Esophagus (tissue), 2 donors: ENCODE data around the gene PKD1. TPM values are rescaled to one million over a fixed set of nuclear protein-coding genes. Genes with fewer than 3 reads are reported as not detected.

Experiments used
- H3K27ac ChIP-seq, 2 donors: one replicate each; pipeline ENCODE4 v1.5.1; 2013; ENCODE audit warnings: low read depth in 2 of 2, mild to moderate bottlenecking in 2 of 2, inconsistent platforms in 1 of 2, low read length in 1 of 2, moderate library complexity in 1 of 2
- H3K27me3 ChIP-seq, 2 donors: one replicate each; pipeline ENCODE4 v1.6.1; 2013; ENCODE audit warnings: low read length in 2 of 2, control low read depth in 1 of 2, mild to moderate bottlenecking in 1 of 2; ENCODE audit not compliant: insufficient read depth in 2 of 2, control insufficient read depth in 1 of 2
- H3K36me3 ChIP-seq, 2 donors: one replicate each; pipeline ENCODE4 v1.6.1; 2013; ENCODE audit warnings: low read length in 1 of 2; ENCODE audit not compliant: control insufficient read depth in 2 of 2, insufficient read depth in 2 of 2
- H3K4me1 ChIP-seq, 2 donors: one replicate each; pipeline ENCODE4 v1.6.1; 2013; ENCODE audit warnings: low read length in 1 of 2; ENCODE audit not compliant: control insufficient read depth in 2 of 2, insufficient read depth in 2 of 2
- H3K4me3 ChIP-seq, 2 donors: one replicate each; pipeline ENCODE4 v1.5.1; 2013; ENCODE audit warnings: low read length in 2 of 2, mild to moderate bottlenecking in 2 of 2, low read depth in 1 of 2, moderate library complexity in 1 of 2
- H3K9me3 ChIP-seq, 2 donors: one replicate each; pipeline ENCODE4 v1.6.1; 2013; ENCODE audit warnings: mild to moderate bottlenecking in 2 of 2, low read depth in 1 of 2, low read length in 1 of 2, moderate library complexity in 1 of 2; ENCODE audit not compliant: control insufficient read depth in 2 of 2, insufficient read depth in 1 of 2
- WGBS, 2 donors: extraction: QIAGEN DNeasy Blood & Tissue Kit; methylation state at CpG; one replicate each; pipeline ENCODE4 v1.1.7; 2013; 5-methylcytosine and 5-hydroxymethylcytosine counted together
- polyA plus RNA-seq, 2 donors: library from polyadenylated mRNA; stranded (reverse); fragments of 200-250 nt; gene quantifications; one replicate each; pipeline ENCODE4 v1.2.3, GENCODE V29; 2013
- donor health status: healthy with polysubstance abuse.
- donor health status: Bipolar disorder and iron deficiency.

Gene PKD1
- polyA plus RNA-seq, 2 donors = 40.5 to 78.0 TPM

GRCh38 chr16:2061023-2061422 lies 74.7 kb downstream of the PKD1 start:
- Histone ChIP-seq H3K9me3 (no peaks in the 10 kb centered on the region), H3K27ac (no peak overlapping the region), H3K36me3 (peaks cover 17 to 65% of the 10 kb centered on the region in 2 donors), H3K4me3 (no peak overlapping the region), H3K4me1 (no peaks in the 10 kb centered on the region), H3K27me3 (no peaks in the 10 kb centered on the region)
- WGBS, 2 donors = 94 to 96% methylated on average over 17 to 18 of the region's 18 CpGs

DNA sequence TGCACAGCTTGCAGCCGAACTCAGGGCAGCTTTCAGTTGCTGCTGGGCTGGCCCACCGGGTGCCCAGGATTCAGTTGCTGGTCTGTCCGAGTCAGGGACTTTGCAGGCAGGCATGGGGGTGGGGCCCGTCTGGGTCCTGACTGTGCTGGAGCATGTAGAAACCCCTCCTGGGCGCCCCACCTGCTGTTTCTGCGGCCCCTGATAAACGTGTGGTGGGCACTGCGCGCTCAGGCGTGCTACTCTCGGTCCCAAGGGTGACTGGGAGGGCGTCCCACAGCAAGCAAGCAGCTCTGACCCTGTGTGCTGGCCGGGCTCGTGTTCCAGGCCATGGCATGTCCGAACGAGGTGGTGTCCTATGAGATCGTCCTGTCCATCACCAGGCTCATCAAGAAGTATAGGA lies 75.4 kb downstream of the PKD1 start:
- Histone ChIP-seq H3K27ac (no peak overlapping the region), H3K36me3 (peaks cover 17 to 61% of the 10 kb centered on the region in 2 donors), H3K27me3 (no peaks in the 10 kb centered on the region), H3K4me3 (no peak overlapping the region), H3K9me3 (no peaks in the 10 kb centered on the region), H3K4me1 (no peaks in the 10 kb centered on the region)
- 89 to 90% methylated on average over 16 to 17 of the region's 17 CpGs for WGBS, 2 donors

GRCh38 chr16:2058872-2059271 lies 76.8 kb downstream of the PKD1 start:
- 95% methylated on average over 10 of the region's 10 CpGs for WGBS, 2 donors
- no peaks in the 10 kb centered on the region for H3K9me3 ChIP-seq
- H3K4me3 ChIP-seq = no peak overlapping the region
- H3K36me3 ChIP-seq = peaks cover 14 to 53% of the 10 kb centered on the region in 2 donors
- H3K4me1 ChIP-seq = no peaks in the 10 kb centered on the region
- H3K27me3 ChIP-seq = no peaks in the 10 kb centered on the region
- no peak overlapping the region for H3K27ac ChIP-seq

DNA sequence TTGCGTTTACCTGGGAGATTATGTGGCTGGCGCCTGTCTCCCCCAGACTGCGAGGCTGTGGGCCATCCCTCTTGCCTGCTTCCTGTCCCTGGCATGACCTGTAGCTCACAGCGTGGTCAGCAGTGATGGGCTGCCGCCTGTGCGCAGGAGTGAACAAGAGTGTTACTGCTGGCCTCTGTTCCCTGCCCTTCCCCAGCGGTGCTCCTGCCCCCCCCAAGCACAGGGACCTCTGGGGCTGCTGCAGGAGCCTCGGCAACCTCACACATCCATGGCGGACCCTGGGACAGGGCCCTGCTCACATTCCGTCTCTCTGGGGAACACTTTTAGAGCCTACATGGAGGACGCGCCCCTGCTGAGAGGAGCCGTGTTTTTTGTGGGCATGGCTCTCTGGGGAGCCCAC lies 77.3 kb downstream of the PKD1 start:
- Histone ChIP-seq H3K36me3 (peaks cover 17 to 53% of the 10 kb centered on the region in 2 donors), H3K27me3 (no peaks in the 10 kb centered on the region), H3K9me3 (no peaks in the 10 kb centered on the region), H3K27ac (no peak overlapping the region), H3K4me1 (no peaks in the 10 kb centered on the region), H3K4me3 (no peak overlapping the region)
- 87 to 88% methylated on average over 13 of the region's 13 CpGs for WGBS, 2 donors

- no peaks in the 10 kb centered on the region for H3K27me3 ChIP-seq
- no peak overlapping the region for H3K27ac ChIP-seq
- H3K4me1 ChIP-seq = no peaks in the 10 kb centered on the region
- WGBS, 2 donors = 90 to 96% methylated on average over 9 to 10 of the region's 10 CpGs
- H3K36me3 ChIP-seq = peaks cover 12 to 53% of the 10 kb centered on the region in 2 donors
- H3K9me3 ChIP-seq = no peaks in the 10 kb centered on the region
- H3K4me3 ChIP-seq = no peak overlapping the region
Observed at GRCh38 chr16:2057438-2057837, 78.3 kb downstream of the PKD1 start.

DNA sequence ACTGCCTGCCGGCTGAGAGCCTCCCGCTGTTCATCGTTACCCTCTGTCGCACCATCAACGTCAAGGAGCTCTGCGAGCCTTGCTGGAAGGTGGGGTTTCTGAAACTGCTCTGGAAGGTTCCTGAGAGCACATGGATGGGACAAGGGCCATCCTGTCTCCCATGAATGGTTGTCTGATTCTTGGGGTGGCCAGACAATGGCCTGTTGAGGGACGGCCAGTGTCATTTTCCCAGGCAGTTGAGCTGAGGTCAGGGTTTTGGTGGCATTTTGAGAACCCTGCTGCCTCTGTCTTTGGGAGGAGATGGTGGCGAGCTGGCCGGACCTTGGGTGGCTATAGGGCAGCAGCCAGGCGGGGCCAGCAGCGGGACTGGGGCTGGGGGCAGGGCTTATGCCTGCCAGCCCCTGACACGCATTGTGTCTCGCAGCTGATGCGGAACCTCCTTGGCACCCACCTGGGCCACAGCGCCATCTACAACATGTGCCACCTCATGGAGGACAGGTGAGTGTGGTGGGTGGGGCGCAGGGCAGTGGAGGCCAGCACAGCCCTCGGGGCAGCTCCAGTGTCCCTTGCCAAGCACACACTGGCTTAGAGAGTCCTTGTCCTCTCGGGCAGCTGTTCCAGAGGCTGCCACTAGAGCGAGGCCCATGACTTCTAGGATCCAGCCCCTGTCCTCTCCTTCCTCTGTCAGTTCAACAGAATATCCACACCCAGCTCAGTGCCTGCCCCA lies 78.9 kb downstream of the PKD1 start:
- WGBS, 2 donors = 88 to 89% methylated on average over 19 of the region's 19 CpGs
- no peaks in the 10 kb centered on the region for H3K27me3 ChIP-seq
- no peaks in the 10 kb centered on the region for H3K9me3 ChIP-seq
- no peak overlapping the region for H3K27ac ChIP-seq
- H3K4me3 ChIP-seq = no peak overlapping the region
- peaks cover 10 to 53% of the 10 kb centered on the region in 2 donors for H3K36me3 ChIP-seq
- no peaks in the 10 kb centered on the region for H3K4me1 ChIP-seq

DNA sequence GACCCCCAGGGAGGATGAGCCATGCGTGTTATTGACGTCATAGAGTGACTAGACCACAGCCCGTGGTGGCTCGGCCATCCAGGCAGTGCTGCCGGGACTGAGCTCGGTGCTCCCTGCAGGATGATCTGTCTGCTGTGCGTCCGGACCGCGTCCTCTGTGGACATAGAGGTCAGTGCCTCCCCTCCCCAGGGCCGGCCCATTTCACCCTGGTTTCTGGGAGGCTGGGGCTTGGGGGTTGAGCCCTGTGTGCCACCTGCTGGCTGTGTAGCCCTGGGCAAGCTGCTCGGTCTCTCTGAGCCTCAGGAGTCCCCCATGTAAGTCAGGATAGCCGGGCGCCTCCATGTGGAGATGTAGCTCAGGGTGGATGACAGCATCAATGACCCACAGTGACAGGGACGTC lies 79.6 kb downstream of the PKD1 start:
- 76 to 82% methylated on average over 15 of the region's 15 CpGs for WGBS, 2 donors
- H3K27ac ChIP-seq = no peak overlapping the region
- no peaks in the 10 kb centered on the region for H3K4me1 ChIP-seq
- H3K27me3 ChIP-seq = no peaks in the 10 kb centered on the region
- peaks cover 10 to 50% of the 10 kb centered on the region in 2 donors for H3K36me3 ChIP-seq
- H3K9me3 ChIP-seq = no peaks in the 10 kb centered on the region
- no peak overlapping the region for H3K4me3 ChIP-seq

DNA sequence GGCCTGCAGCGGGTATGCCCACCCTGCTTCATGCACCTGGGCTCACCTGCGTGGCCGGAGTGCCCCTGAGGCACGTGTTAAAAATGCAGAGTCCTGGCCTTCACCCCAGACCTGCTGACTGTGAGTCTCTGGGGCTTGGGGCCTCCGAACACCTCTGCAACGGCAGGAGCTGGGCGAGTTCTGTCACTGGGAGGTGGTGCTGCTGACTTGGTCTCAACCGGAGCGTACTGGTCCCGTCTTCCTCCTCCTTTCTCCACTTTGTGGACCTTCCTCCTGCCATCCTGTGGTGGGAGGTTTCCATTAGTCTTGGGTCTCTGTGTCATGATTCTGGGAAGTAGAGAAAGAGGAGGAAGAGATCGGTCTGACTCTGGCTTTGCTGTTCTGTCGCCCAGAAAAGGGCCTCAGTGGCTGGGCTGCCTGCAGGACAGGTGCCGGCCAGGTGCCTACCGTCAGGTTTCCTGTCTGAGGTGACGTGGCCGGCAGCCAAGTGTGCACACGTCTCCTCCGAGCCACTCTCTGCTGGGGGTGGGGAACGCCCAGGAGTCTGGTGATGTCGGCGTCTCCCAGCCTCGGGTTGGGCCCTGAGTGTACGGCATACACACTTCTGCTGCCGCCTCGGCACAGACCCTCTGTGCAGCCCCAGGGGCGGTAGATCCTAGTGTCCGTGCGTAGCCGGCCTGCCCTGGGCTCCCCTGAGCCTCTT lies 81.0 kb downstream of the PKD1 start:
- 69 to 89% methylated on average over 29 of the region's 29 CpGs for WGBS, 2 donors
- H3K4me3 ChIP-seq = no peak overlapping the region
- H3K27me3 ChIP-seq = no peaks in the 10 kb centered on the region
- H3K27ac ChIP-seq = no peak overlapping the region
- H3K9me3 ChIP-seq = no peaks in the 10 kb centered on the region
- H3K4me1 ChIP-seq = no peaks in the 10 kb centered on the region
- peaks cover 10 to 45% of the 10 kb centered on the region in 2 donors for H3K36me3 ChIP-seq

- peaks cover 10 to 45% of the 10 kb centered on the region in 2 donors for H3K36me3 ChIP-seq
- no peaks in the 10 kb centered on the region for H3K9me3 ChIP-seq
- H3K27ac ChIP-seq = no peak overlapping the region
- H3K4me1 ChIP-seq = no peaks in the 10 kb centered on the region
- no peaks in the 10 kb centered on the region for H3K27me3 ChIP-seq
- no peak overlapping the region for H3K4me3 ChIP-seq
- 94 to 96% methylated on average over 17 of the region's 17 CpGs for WGBS, 2 donors
Observed at GRCh38 chr16:2053897-2054296, 81.8 kb downstream of the PKD1 start.

DNA sequence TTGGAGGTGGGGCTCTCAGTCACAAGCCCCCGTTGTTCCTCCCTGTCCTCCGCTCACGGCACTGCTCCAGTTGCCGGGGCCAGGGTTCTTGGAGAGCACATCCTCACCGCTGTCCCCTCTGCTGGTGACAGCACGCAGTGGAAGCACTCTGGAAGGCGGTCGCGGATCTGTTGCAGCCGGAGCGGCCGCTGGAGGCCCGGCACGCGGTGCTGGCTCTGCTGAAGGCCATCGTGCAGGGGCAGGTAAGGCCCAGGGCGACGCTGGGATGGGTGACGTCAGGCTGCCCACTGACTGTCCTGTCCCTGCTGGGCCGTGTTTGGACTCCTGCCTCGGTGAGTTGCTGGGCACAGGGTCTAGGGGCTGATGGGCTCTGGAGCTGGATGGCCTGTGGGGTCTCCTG lies 82.5 kb downstream of the PKD1 start:
- peaks cover 10 to 43% of the 10 kb centered on the region in 2 donors for H3K36me3 ChIP-seq

More for the DNA sequence above, 82.5 kb downstream of the PKD1 start:
- WGBS, 2 donors = 95% methylated on average over 21 of the region's 21 CpGs
- Histone ChIP-seq H3K9me3 (no peaks in the 10 kb centered on the region), H3K27me3 (no peaks in the 10 kb centered on the region), H3K4me1 (peaks cover 0 to 4% of the 10 kb centered on the region in 2 donors), H3K27ac (no peak overlapping the region), H3K4me3 (no peak overlapping the region)
